Measurements from ENCODE around the gene FAM168A.

- TF ChIP-seq CTCF (conservative IDR thresholded peaks at IDR 0.05; ENCODE audit: low read length), result no peak
- no peak for TF ChIP-seq EZH2phosphoT487 (IDR thresholded peaks at IDR 0.05; ENCODE audit: borderline replicate concordance, low read depth, low read length)
Observed at GRCh38 chr11:73396251-73396930, 201.5 kb downstream of the FAM168A start.
